SK-N-SH treated with all-trans-retinoic acid at 6 μM for 48 hours (cell line): ENCODE data around the gene NCK2.

Experiments used
- ATAC-seq: fragments of 200-7000 bp; cut with Tn5 transposase; 3 replicates; pipeline ENCODE4 v1.9.1; 2020; ENCODE audit warnings: mild to moderate bottlenecking, moderate library complexity
- ARNTL ChIP-seq: fragments of 450-650 bp; formaldehyde crosslinking; IDR thresholded peaks from 2 replicates; pipeline ENCODE4 v1.5.0; 2020; ENCODE audit warnings: low read depth, mild to moderate bottlenecking, moderate library complexity, borderline replicate concordance
- BACH2 ChIP-seq: fragments of 250-450 bp; sonication (Bioruptor Pico); IDR thresholded peaks from 2 replicates; pipeline ENCODE4 v1.9.0; 2021; ENCODE audit warnings: mild to moderate bottlenecking, borderline replicate concordance
- CSDC2 ChIP-seq: fragments of 250-450 bp; sonication (Bioruptor Pico); IDR thresholded peaks from 2 replicates; pipeline ENCODE4 v1.5.0; 2020; ENCODE audit warnings: mild to moderate bottlenecking, moderate library complexity
- CSRNP3 ChIP-seq: fragments of 250-450 bp; sonication (Bioruptor Pico); IDR thresholded peaks from 2 replicates; pipeline ENCODE4 v1.5.1; 2021; ENCODE audit warnings: mild to moderate bottlenecking, moderate library complexity
- ESRRG ChIP-seq: fragments of 250-450 bp; sonication (Bioruptor Pico); IDR thresholded peaks from 2 replicates; pipeline ENCODE4 v1.6.1; 2021; ENCODE audit warnings: mild to moderate bottlenecking
- GLIS3 ChIP-seq: fragments of 250-450 bp; sonication (Bioruptor Pico); IDR thresholded peaks from 2 replicates; pipeline ENCODE4 v1.5.0; 2020; ENCODE audit warnings: mild to moderate bottlenecking, moderate library complexity
- ISL1 ChIP-seq: fragments of 250-450 bp; sonication (Bioruptor Pico); IDR thresholded peaks from 2 replicates; pipeline ENCODE4 v2.1.2; 2022; ENCODE audit warnings: mild to moderate bottlenecking, moderate library complexity
- OSR1 ChIP-seq: fragments of 250-450 bp; sonication (Bioruptor Pico); IDR thresholded peaks from 2 replicates; pipeline ENCODE4 v1.8.0; 2022; ENCODE audit warnings: moderate library complexity, mild to moderate bottlenecking, inconsistent platforms
- POU6F1 ChIP-seq: fragments of 250-450 bp; sonication (Bioruptor Pico); IDR thresholded peaks from 2 replicates; pipeline ENCODE4 v1.8.0; 2021; ENCODE audit warnings: low read depth, mild to moderate bottlenecking, moderate library complexity, borderline replicate concordance
- PPARA ChIP-seq: fragments of 250-450 bp; sonication (Bioruptor Pico); IDR thresholded peaks from 2 replicates; pipeline ENCODE4 v1.5.0; 2020; ENCODE audit warnings: mild to moderate bottlenecking, borderline replicate concordance
- RARB ChIP-seq: fragments of 250-450 bp; sonication (Bioruptor Pico); IDR thresholded peaks from 2 replicates; pipeline ENCODE4 v1.8.0; 2021; ENCODE audit warnings: mild to moderate bottlenecking, moderate library complexity
- SNAI2 ChIP-seq: fragments of 250-450 bp; sonication (Bioruptor Pico); IDR thresholded peaks from 2 replicates; pipeline ENCODE4 v1.5.0; 2020; ENCODE audit warnings: mild to moderate bottlenecking, moderate library complexity
- TCF4 ChIP-seq: fragments of 250-450 bp; sonication (Bioruptor Pico); IDR thresholded peaks from 2 replicates; pipeline ENCODE4 v1.8.0; 2021; ENCODE audit warnings: mild to moderate bottlenecking, moderate library complexity, borderline replicate concordance
- TOX ChIP-seq: fragments of 250-450 bp; sonication (Bioruptor Pico); IDR thresholded peaks from 2 replicates; pipeline ENCODE4 v1.8.0; 2021; ENCODE audit warnings: mild to moderate bottlenecking, moderate library complexity, borderline replicate concordance
- ZC3H10 ChIP-seq: fragments of 250-450 bp; sonication (Bioruptor Pico); IDR thresholded peaks from 2 replicates; pipeline ENCODE4 v1.5.1; 2021; ENCODE audit warnings: mild to moderate bottlenecking, moderate library complexity
- ZFP3 ChIP-seq: fragments of 250-450 bp; sonication (Bioruptor Pico); IDR thresholded peaks from 2 replicates; pipeline ENCODE4 v1.5.0; 2020; ENCODE audit warnings: mild to moderate bottlenecking, moderate library complexity
- ZFP30 ChIP-seq: fragments of 450-650 bp; formaldehyde crosslinking; IDR thresholded peaks from 2 replicates; pipeline ENCODE4 v1.5.0; 2022; ENCODE audit warnings: mild to moderate bottlenecking, moderate library complexity
- ZNF565 ChIP-seq: fragments of 450-650 bp; formaldehyde crosslinking; conservative IDR thresholded peaks from 2 replicates; pipeline ENCODE4 v1.5.0; 2020; ENCODE audit warnings: low read depth, mild to moderate bottlenecking, moderate library complexity
- TF ChIP-seq, protein P1 (sequence below): fragments of 250-450 bp; sonication (Bioruptor Pico); IDR thresholded peaks from 2 replicates; pipeline ENCODE4 v1.8.0; 2020; ENCODE audit warnings: mild to moderate bottlenecking, moderate library complexity, borderline replicate concordance
- TF ChIP-seq, protein P2 (sequence below): fragments of 250-450 bp; sonication (Bioruptor Pico); IDR thresholded peaks from 2 replicates; pipeline ENCODE4 v1.5.1; 2020; ENCODE audit warnings: low read depth, mild to moderate bottlenecking, moderate library complexity

The NCK2 gene

DNA sequence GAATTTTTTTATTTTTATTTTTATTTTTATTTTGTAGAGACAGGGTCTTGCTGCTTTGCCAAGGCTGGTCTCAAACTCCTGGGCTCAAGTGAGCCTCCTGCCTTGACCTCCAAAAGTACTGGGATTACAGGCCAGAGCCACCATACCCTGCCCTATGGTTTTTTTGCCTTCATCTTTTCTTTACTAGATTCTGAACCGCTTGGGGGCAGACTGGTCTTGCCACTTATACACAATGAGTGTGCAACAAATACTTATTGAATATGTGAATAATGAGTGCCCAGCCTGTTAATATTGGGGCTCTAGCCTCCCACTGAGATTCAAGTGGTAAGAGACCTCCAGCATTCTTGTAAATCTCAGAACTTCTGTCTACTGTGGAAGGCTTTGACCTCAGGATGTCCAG lies 3.9 kb downstream of the NCK2 start:
- TF ChIP-seq ZFP30 (CRISPR knock-in tag) (no peak), POU6F1 (no peak), ESRRG (CRISPR knock-in tag) (no peak)
- no peak for ATAC-seq

GRCh38 chr2:105749583-105750400 lies 5.1 kb downstream of the NCK2 start:
- no peak for TF ChIP-seq GLIS3 (CRISPR knock-in tag)
- TF ChIP-seq PPARA (CRISPR knock-in tag) = no peak
- no peak for TF ChIP-seq SNAI2
- TF ChIP-seq BACH2 (CRISPR knock-in tag) = no peak
- no peak for TF ChIP-seq CSRNP3 (CRISPR knock-in tag)
- TF ChIP-seq ZC3H10 (CRISPR knock-in tag) = no peak
- no peak for TF ChIP-seq TOX (CRISPR knock-in tag)
- TF ChIP-seq ZFP3 (CRISPR knock-in tag) = no peak
- no peak for TF ChIP-seq TCF4
- TF ChIP-seq, protein P1, sequence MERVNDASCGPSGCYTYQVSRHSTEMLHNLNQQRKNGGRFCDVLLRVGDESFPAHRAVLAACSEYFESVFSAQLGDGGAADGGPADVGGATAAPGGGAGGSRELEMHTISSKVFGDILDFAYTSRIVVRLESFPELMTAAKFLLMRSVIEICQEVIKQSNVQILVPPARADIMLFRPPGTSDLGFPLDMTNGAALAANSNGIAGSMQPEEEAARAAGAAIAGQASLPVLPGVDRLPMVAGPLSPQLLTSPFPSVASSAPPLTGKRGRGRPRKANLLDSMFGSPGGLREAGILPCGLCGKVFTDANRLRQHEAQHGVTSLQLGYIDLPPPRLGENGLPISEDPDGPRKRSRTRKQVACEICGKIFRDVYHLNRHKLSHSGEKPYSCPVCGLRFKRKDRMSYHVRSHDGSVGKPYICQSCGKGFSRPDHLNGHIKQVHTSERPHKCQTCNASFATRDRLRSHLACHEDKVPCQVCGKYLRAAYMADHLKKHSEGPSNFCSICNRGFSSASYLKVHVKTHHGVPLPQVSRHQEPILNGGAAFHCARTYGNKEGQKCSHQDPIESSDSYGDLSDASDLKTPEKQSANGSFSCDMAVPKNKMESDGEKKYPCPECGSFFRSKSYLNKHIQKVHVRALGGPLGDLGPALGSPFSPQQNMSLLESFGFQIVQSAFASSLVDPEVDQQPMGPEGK (CRISPR knock-in tag) = no peak
- no peak for TF ChIP-seq CSDC2 (CRISPR knock-in tag)
- no peak for TF ChIP-seq ISL1
- no peak for TF ChIP-seq ESRRG (CRISPR knock-in tag)
- TF ChIP-seq OSR1 (CRISPR knock-in tag) = no peak
- TF ChIP-seq ZNF565 (CRISPR knock-in tag) = no peak
- TF ChIP-seq, protein P2, sequence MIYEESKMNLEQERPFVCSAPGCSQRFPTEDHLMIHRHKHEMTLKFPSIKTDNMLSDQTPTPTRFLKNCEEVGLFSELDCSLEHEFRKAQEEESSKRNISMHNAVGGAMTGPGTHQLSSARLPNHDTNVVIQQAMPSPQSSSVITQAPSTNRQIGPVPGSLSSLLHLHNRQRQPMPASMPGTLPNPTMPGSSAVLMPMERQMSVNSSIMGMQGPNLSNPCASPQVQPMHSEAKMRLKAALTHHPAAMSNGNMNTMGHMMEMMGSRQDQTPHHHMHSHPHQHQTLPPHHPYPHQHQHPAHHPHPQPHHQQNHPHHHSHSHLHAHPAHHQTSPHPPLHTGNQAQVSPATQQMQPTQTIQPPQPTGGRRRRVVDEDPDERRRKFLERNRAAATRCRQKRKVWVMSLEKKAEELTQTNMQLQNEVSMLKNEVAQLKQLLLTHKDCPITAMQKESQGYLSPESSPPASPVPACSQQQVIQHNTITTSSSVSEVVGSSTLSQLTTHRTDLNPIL = no peak
- no peak for TF ChIP-seq RARB (CRISPR knock-in tag)
- TF ChIP-seq, all 23 proteins: peak for 0
- ATAC-seq = no peak

DNA sequence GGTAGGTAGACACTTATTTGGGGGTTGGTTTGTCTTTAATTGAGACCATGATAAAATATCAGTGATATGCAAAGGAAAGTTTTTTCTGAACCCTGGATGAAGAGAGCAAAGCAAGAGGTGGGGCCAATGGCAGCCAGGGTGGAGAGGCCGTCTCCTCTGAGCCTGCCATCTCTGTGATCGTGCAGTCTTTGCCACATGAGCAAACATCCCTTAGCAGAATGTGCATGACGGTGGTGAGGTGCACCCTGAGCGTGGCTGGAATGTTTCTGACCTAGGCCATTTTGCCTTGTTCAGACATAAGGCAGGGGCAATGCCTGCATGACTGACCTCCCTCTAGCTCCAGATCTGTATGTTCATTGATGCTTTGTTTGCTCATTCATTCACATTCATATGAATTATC lies 6.0 kb downstream of the NCK2 start:
- no peak for TF ChIP-seq ESRRG (CRISPR knock-in tag)
- no peak for TF ChIP-seq BACH2 (CRISPR knock-in tag)
- TF ChIP-seq ZFP3 (CRISPR knock-in tag) = no peak
- TF ChIP-seq, protein P1 (CRISPR knock-in tag) = no peak
- TF ChIP-seq ISL1 = no peak
- TF ChIP-seq ARNTL = no peak
- TF ChIP-seq ZC3H10 (CRISPR knock-in tag) = no peak
- no peak for TF ChIP-seq POU6F1
- no peak for TF ChIP-seq ZFP30 (CRISPR knock-in tag)
- ATAC-seq = no peak
